Glutamatergic neuron (in vitro differentiated cells): ENCODE measurements around the gene CACNA1I. TPM values are rescaled to one million over a fixed set of nuclear protein-coding genes. Genes with fewer than 3 reads are reported as not detected.

ENCODE experiments used
- DNase-seq: peaks from one replicate; pipeline ENCODE4 v3.0.0; 2022
- H3K27ac Mint-ChIP-seq: one replicate; pipeline ENCODE4 v1.8.0; 2020; ENCODE audit warnings: mild to moderate bottlenecking, mixed read lengths, inconsistent platforms; ENCODE audit not compliant: unreplicated experiment
- H3K27me3 Mint-ChIP-seq: one replicate; pipeline ENCODE4 v1.8.0; 2020; ENCODE audit warnings: mild to moderate bottlenecking, moderate library complexity, mixed read lengths, inconsistent platforms; ENCODE audit not compliant: unreplicated experiment
- H3K36me3 Mint-ChIP-seq: one replicate; pipeline ENCODE4 v1.8.0; 2020; ENCODE audit warnings: mild to moderate bottlenecking, mixed read lengths, inconsistent platforms; ENCODE audit not compliant: unreplicated experiment
- H3K4me1 Mint-ChIP-seq: one replicate; pipeline ENCODE4 v1.8.0; 2020; ENCODE audit warnings: mild to moderate bottlenecking, low read depth, mixed read lengths, inconsistent platforms; ENCODE audit not compliant: unreplicated experiment
- H3K4me3 Mint-ChIP-seq: one replicate; pipeline ENCODE4 v1.8.0; 2020; ENCODE audit warnings: mild to moderate bottlenecking, mixed read lengths, inconsistent platforms; ENCODE audit not compliant: unreplicated experiment
- H3K9me3 Mint-ChIP-seq: one replicate; pipeline ENCODE4 v1.8.0; 2020; ENCODE audit warnings: mild to moderate bottlenecking, moderate library complexity, mixed read lengths, inconsistent platforms; ENCODE audit not compliant: unreplicated experiment
- total RNA-seq: library from RNA; stranded (reverse); fragmentation: NEBNext Ultra II Directional; extraction: Animal tissue kit (Norgen Biotek cat#: 25700); gene quantifications from one replicate; pipeline ENCODE4 v1.2.1, GENCODE V29; 2021; ENCODE audit not compliant: unreplicated experiment
- TF ChIP-seq, protein P1 (sequence below): fragments of 200-600 bp; sonication (generic); IDR thresholded peaks from one replicate; pipeline ENCODE4 v1.5.0; 2021; ENCODE audit not compliant: partially characterized antibody, unreplicated experiment

CACNA1I gene
- total RNA-seq, 1 donor from 2014 or later: 0.12 TPM

DNA sequence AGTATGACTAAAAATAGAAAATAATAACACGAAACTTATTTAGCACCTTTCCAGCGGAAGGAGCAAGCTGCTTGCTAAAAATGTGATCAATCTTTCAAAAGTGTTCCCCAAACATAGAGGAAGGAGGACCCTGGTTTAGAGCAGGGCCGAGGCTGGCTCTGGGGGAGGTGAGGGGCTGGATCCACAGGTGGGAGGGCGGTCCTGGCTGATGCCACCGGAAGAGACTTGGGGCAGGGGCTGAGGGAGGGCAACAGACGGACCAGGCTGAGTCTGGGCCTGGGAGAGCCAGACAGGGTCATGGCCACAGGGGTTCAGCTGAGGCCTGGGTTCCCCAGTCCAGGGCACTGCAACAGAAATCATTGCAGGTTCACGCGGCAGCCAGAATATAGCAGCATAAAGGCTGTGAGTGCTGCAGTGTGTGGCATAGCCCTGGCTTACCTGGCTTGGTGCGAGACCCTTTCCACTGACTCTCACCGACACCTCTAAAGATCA, 143.3 kb downstream of the CACNA1I start:
- Mint-ChIP-seq H3K36me3 (no peaks in the 10 kb centered on the region), H3K4me1 (peaks cover 4% of the 10 kb centered on the region), H3K27me3 (peaks cover 6% of the 10 kb centered on the region), H3K9me3 (no peaks in the 10 kb centered on the region), H3K4me3 (no peak overlapping the region), H3K27ac (no peak overlapping the region)
- TF ChIP-seq, protein P1, sequence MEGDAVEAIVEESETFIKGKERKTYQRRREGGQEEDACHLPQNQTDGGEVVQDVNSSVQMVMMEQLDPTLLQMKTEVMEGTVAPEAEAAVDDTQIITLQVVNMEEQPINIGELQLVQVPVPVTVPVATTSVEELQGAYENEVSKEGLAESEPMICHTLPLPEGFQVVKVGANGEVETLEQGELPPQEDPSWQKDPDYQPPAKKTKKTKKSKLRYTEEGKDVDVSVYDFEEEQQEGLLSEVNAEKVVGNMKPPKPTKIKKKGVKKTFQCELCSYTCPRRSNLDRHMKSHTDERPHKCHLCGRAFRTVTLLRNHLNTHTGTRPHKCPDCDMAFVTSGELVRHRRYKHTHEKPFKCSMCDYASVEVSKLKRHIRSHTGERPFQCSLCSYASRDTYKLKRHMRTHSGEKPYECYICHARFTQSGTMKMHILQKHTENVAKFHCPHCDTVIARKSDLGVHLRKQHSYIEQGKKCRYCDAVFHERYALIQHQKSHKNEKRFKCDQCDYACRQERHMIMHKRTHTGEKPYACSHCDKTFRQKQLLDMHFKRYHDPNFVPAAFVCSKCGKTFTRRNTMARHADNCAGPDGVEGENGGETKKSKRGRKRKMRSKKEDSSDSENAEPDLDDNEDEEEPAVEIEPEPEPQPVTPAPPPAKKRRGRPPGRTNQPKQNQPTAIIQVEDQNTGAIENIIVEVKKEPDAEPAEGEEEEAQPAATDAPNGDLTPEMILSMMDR: no peak
- no peak for DNase-seq

DNA sequence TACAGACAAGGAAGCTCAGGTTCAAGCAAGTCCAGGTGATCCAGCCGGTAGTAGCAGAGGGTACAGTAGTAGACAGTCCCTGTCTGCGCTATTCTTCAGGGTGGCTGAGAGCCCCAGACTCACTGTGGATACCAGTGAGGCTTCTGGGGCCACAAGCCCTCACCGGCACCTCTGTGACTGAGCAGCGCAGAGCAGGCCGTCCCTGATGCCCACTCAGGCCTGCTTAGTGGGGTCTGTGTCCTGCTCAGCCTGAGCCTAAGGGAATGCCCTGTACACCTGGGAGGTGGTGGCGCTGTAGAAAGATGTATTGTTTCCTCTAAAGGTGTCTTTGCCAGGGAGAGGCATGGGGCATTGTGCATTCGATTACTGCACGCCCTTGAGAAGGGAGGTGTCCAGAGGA, 143.8 kb downstream of the CACNA1I start:
- H3K4me1 Mint-ChIP-seq: peaks cover 4% of the 10 kb centered on the region
- TF ChIP-seq, protein P1: no peak
- no peak overlapping the region for H3K27ac Mint-ChIP-seq
- H3K9me3 Mint-ChIP-seq: no peaks in the 10 kb centered on the region
- DNase-seq: no peak
- H3K27me3 Mint-ChIP-seq: peaks cover 9% of the 10 kb centered on the region
- H3K4me3 Mint-ChIP-seq: no peak overlapping the region
- H3K36me3 Mint-ChIP-seq: no peaks in the 10 kb centered on the region

DNA sequence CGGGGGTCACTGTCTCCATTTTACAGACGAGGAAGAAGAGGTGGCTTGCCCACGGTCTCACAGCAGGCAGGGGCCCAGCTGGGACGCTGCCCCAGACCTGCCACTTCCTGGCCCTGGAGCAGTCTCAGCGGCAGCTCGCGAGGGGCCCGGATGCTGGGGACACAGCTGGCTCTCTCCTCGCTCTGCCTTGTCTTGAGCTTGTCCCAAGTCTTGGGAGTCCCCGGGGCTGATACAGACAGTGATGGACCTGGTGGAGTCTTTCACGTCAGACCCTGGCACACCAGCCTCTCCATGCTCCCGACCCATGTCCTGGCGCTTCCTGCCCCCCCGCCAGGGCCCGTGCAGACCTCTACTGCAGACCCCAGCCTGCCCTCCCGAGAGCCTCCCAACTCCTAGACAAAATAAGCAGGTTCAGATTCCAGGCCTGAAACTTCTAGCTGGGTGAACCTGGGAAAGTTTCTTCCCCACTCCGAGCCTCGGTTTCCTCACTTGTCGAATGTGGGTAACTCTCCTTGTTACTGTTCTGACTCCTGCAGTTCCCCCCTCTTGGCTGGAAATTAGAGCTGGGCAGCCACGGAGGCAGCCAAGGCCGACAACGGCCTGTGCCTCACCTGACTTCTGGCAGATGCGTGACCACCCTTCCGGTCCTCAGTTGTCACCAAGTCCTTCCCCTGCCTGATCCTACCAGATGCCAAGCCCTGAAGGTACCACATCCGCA, 145.4 kb downstream of the CACNA1I start:
- peaks cover 5% of the 10 kb centered on the region for H3K27me3 Mint-ChIP-seq
- TF ChIP-seq, protein P1: no peak
- no peaks in the 10 kb centered on the region for H3K9me3 Mint-ChIP-seq
- peaks cover 4% of the 10 kb centered on the region for H3K4me1 Mint-ChIP-seq
- H3K27ac Mint-ChIP-seq: no peak overlapping the region
- DNase-seq: no peak
- H3K4me3 Mint-ChIP-seq: no peak overlapping the region
- H3K36me3 Mint-ChIP-seq: no peaks in the 10 kb centered on the region

DNA sequence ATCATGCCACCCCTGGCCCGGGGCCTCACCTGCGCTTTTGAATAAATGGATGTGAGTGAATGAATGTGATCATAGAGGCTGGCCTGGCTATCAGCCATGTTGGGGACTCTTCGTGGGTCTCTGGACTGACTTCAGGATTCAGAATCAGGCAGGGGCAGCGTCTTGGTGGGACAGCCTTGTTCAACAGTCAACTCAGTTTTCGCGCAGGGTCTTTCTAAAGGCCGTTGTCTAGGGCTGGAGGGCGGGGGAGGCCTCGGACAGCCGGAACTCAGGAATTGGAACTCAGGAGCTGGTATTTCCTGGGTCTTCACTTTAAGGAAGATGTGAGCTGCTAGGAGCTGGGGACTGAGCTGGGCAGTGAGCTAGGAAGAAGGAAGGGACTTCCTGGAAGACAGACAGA, 146.0 kb downstream of the CACNA1I start:
- no peaks in the 10 kb centered on the region for H3K36me3 Mint-ChIP-seq
- peaks cover 4% of the 10 kb centered on the region for H3K4me1 Mint-ChIP-seq
- H3K9me3 Mint-ChIP-seq: no peaks in the 10 kb centered on the region
- no peak for DNase-seq
- H3K27me3 Mint-ChIP-seq: peaks cover 5% of the 10 kb centered on the region
- H3K27ac Mint-ChIP-seq: no peak overlapping the region
- TF ChIP-seq, protein P1: no peak
- H3K4me3 Mint-ChIP-seq: no peak overlapping the region

DNA sequence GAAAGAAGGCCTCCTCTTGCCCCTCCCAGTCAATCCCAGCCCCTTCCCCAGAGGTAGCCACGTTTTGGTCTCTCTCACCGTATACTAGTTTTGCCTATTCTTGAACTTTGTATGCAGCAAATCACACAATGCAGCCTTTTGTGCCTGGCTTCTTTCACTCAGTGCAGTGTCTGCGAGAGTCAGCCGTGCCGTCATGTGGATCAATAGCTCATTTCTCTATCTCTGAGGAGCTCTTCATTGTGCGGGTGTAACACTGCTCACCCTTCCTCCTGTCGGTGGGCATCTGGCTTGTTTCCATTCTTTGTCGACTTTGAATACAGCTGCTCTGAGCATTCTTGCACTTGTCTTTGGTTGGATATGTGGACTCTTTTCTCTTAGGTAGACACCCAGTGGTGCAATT, 146.5 kb downstream of the CACNA1I start:
- Mint-ChIP-seq H3K9me3 (no peaks in the 10 kb centered on the region), H3K36me3 (no peaks in the 10 kb centered on the region), H3K27ac (no peak overlapping the region), H3K4me3 (no peak overlapping the region), H3K27me3 (peaks cover 5% of the 10 kb centered on the region), H3K4me1 (peaks cover 4% of the 10 kb centered on the region)
- no peak for DNase-seq
- TF ChIP-seq, protein P1: no peak
